ENCODE data around the gene RMP24.
A peak's percentile ranks its signal among the peaks of the same experiment; 100 is the strongest.

Gene RMP24

GRCh38 chr18:35948080-35948479 is 24.4 kb upstream of the RMP24 start:
- intact Hi-C loops (cut with DNase I; ENCODE audit: low total_unique reads) = loop anchor here (5.0 kb wide), 1 partner anchor 191 kb away; no protein-coding TSS in a partner anchor
- Histone ChIP-seq H3K36me3 (no peaks in the 10 kb centered on the region), H3K27ac (no peak overlapping the region), H3K4me3 (no peak overlapping the region), H3K27me3 (replicated peaks in 1 of 7) (peaks cover 0 to 15% (median 7%) of the 10 kb centered on the region in 7 donors), H3K4me1 (peaks cover 0 to 11% (median 9%) of the 10 kb centered on the region in 6 donors), H3K9me3 (peaks cover 0 to 6% (median 0%) of the 10 kb centered on the region in 8 donors)
- no peak for DNase-seq
- 80 to 87% (median 84%) methylated on average over 3 of the region's 3 CpGs for WGBS, 5 donors
- no peak for TF ChIP-seq CTCF (IDR thresholded peaks at IDR 0.05 in 8 of 11, conservative IDR thresholded peaks at IDR 0.05 in 3 of 11)

GRCh38 chr18:35949090-35949489 is 23.4 kb upstream of the RMP24 start:
- TF ChIP-seq POLR2A (IDR thresholded peaks at IDR 0.05) (no peak), CTCF (IDR thresholded peaks at IDR 0.05 in 8 of 11, conservative IDR thresholded peaks at IDR 0.05 in 3 of 11) (no peak), POLR2AphosphoS5 (IDR thresholded peaks at IDR 0.05) (no peak)
- intact Hi-C loops (cut with DNase I; ENCODE audit: low total_unique reads) = loop anchor here (5.0 kb wide), 1 partner anchor 192 kb away; no protein-coding TSS in a partner anchor

GRCh38 chr18:35949903-35950627 is 22.4 kb upstream of the RMP24 start:
- Histone ChIP-seq H3K27me3 (replicated peaks in 1 of 7) (peaks cover 0 to 15% (median 7%) of the 10 kb centered on the region in 7 donors), H3K36me3 (no peaks in the 10 kb centered on the region), H3K9me3 (peaks cover 0 to 7% (median 0%) of the 10 kb centered on the region in 8 donors), H3K4me3 (peak overlapping the region; percentile 13 to 74 (median 44)), H3K4me1 (peaks cover 0 to 11% (median 9%) of the 10 kb centered on the region in 6 donors), H3K27ac (no peak overlapping the region)
- WGBS, 5 donors = 7 to 9% (median 8%) methylated on average over 35 to 54 of the region's 54 CpGs
- TF ChIP-seq POLR2AphosphoS5 (IDR thresholded peaks at IDR 0.05) = no peak
- TF ChIP-seq POLR2A (IDR thresholded peaks at IDR 0.05) = no peak
- TF ChIP-seq CTCF (IDR thresholded peaks at IDR 0.05 in 8 of 11, conservative IDR thresholded peaks at IDR 0.05 in 3 of 11) = peak; percentile 68 to 94 (median 88)
- DNase-seq = peak; percentile 86
- intact Hi-C loops (cut with DNase I; ENCODE audit: low total_unique reads) = loop anchor here (5.0 kb wide), 2 partner anchors 193 to 563 kb away; no protein-coding TSS in a partner anchor

More at GRCh38 chr18:35949090-35949489, 23.4 kb upstream of the RMP24 start:
- Histone ChIP-seq H3K36me3 (no peaks in the 10 kb centered on the region), H3K27ac (no peak overlapping the region), H3K27me3 (replicated peaks in 1 of 7) (peaks cover 0 to 15% (median 7%) of the 10 kb centered on the region in 7 donors), H3K4me3 (no peak overlapping the region), H3K9me3 (peaks cover 0 to 7% (median 0%) of the 10 kb centered on the region in 8 donors), H3K4me1 (peaks cover 0 to 11% (median 9%) of the 10 kb centered on the region in 6 donors)
- 79 to 86% (median 84%) methylated on average over 6 of the region's 6 CpGs for WGBS, 5 donors
- no peak for DNase-seq

GRCh38 chr18:35950628-35950982 is 21.9 kb upstream of the RMP24 start:
- Histone ChIP-seq H3K27me3 (replicated peaks in 1 of 7) (peaks cover 0 to 15% (median 7%) of the 10 kb centered on the region in 7 donors), H3K4me3 (peak overlapping the region in 6 of 8 donors; percentile 39 to 74 (median 50)), H3K36me3 (no peaks in the 10 kb centered on the region), H3K4me1 (peaks cover 0 to 11% (median 9%) of the 10 kb centered on the region in 6 donors), H3K27ac (no peak overlapping the region), H3K9me3 (peaks cover 0 to 7% (median 0%) of the 10 kb centered on the region in 8 donors)
- intact Hi-C loops (cut with DNase I; ENCODE audit: low total_unique reads) = loop anchor here (5.0 kb wide), 1 partner anchor 563 kb away; no protein-coding TSS in a partner anchor
- WGBS, 5 donors = 14 to 20% (median 17%) methylated on average over 6 of the region's 6 CpGs
- no peak for DNase-seq
- TF ChIP-seq CTCF (IDR thresholded peaks at IDR 0.05 in 8 of 11, conservative IDR thresholded peaks at IDR 0.05 in 3 of 11) (peak in 5 of 11 experiments; percentile 4 to 53 (median 28)), POLR2AphosphoS5 (IDR thresholded peaks at IDR 0.05) (no peak)

Data from spleen (tissue), 11 donors.